ENCODE measurements around the gene MBP.
A peak's percentile ranks its signal among the peaks of the same experiment; 100 is the strongest.

The MBP gene

DNA sequence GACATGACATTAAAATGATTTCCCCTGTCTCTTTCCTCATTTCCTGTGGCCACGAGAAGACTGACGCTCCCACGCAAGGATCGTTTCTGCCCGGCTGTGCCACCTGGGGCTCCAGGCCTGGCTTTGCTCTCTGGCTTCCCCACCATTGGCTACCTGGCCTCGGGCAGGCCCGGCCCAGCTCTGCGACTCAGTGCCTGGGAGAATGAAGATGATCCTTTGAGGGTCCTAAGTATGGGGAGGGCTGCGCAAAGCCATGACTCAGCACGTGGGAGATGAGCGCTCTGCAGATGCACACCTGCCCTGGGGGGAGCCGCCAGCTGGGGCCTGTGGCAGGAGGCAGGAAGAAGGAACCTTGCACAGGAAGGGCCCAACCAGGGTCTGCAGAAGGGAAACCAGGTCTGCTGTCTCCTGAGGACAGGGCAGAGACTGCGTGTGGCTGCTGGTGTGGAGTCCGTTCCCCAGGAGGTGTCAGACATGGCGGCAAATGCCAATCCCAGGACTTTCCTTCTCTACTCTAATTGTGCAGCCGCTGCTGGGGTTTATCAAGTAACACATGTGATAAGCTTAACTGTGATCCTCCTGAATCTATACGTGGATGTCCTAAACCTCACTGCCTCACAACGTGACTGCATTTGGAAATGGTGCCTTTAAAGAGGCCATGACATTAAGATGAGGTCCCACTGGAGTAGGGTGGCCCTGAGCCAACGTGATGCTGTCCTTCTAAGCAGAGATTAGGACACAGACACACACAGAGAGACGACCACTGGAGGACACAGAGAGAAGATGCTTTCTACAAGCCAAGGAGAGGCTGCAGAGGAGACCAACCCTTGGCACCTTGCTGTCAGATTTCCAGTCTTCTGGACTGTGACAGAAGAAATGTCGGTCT lies 32.9 kb downstream of the MBP start:
- H3K9me3 Mint-ChIP-seq, result no peaks in the 10 kb centered on the region
- H3K27me3 Mint-ChIP-seq, result no peaks in the 10 kb centered on the region
- peak overlapping the region; percentile 85 for H3K27ac Mint-ChIP-seq
- H3K4me1 Mint-ChIP-seq, result peaks cover 48% of the 10 kb centered on the region
- DNase-seq (ENCODE audit: low spot score in 2 of 2) (no peak), ATAC-seq (ENCODE audit: low read depth) (peak; percentile 40)
- peak overlapping the region; percentile 35 for H3K4me3 Mint-ChIP-seq
- H3K36me3 Mint-ChIP-seq, result peaks cover 14% of the 10 kb centered on the region

DNA sequence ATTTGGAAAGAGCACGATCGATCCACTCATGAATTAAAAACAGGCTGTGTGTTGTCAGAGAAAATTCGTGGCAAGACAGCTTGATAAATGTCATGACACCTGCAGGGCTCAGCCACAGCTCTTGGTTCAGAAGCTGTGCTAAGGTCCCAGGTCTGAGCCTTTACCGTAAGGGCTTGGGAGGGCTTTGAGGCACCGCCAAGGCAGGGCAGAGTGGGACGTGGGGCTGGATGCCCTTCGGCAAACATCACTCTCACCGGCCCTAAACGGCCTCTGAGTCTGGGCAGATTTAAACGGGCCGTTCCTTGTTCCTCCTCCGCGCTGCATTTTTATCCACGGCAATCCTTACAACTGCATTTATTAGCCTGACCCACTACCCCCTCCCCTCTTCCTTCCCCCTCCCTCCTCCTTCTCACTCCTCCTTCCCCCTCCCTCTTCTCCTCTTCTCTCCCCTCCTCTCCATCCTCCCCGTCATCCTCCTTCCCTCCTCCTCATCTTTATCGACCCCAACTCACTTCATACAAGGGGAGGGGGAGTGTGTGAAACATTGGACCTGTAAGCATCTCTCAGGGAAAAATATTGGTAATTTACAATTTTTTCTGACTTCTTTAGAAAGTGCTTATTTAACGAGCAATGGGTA lies 33.9 kb downstream of the MBP start:
- DNase-seq (ENCODE audit: low spot score in 2 of 2) (no peak), ATAC-seq (ENCODE audit: low read depth) (no peak)
- no peaks in the 10 kb centered on the region for H3K9me3 Mint-ChIP-seq
- no peaks in the 10 kb centered on the region for H3K27me3 Mint-ChIP-seq
- peaks cover 7% of the 10 kb centered on the region for H3K36me3 Mint-ChIP-seq
- peaks cover 46% of the 10 kb centered on the region for H3K4me1 Mint-ChIP-seq
- H3K4me3 Mint-ChIP-seq, result no peak overlapping the region
- H3K27ac Mint-ChIP-seq, result peak overlapping the region; percentile 85

DNA sequence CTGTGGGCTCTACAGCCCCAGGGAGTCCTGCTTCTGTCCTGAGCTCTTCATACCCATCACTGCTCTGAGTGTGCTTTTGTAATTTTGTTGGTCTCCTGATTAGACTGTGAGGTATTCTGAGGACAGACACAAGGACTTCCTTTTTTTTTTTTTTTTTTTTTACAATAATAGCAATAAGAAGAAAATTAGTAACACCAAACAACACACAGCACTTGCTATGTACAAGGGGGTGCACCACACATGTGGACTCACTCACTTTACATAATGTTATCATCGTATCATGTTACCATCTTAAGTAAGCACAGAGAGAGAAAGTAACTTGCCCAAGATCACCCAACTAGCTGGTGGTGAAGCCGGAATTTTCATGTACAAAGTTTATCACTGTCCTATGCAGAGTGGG lies 34.6 kb downstream of the MBP start:
- H3K36me3 Mint-ChIP-seq, result peaks cover 6% of the 10 kb centered on the region
- H3K27me3 Mint-ChIP-seq, result no peaks in the 10 kb centered on the region
- H3K4me3 Mint-ChIP-seq, result no peak overlapping the region
- H3K27ac Mint-ChIP-seq, result no peak overlapping the region
- DNase-seq (ENCODE audit: low spot score in 2 of 2), result no peak
- H3K4me1 Mint-ChIP-seq, result peaks cover 46% of the 10 kb centered on the region
- ATAC-seq (ENCODE audit: low read depth), result no peak
- no peaks in the 10 kb centered on the region for H3K9me3 Mint-ChIP-seq

GRCh38 chr18:77096936-77097886 lies 35.4 kb downstream of the MBP start:
- Mint-ChIP-seq H3K27ac (no peak overlapping the region), H3K4me1 (peaks cover 48% of the 10 kb centered on the region), H3K36me3 (peaks cover 6% of the 10 kb centered on the region), H3K4me3 (no peak overlapping the region), H3K27me3 (no peaks in the 10 kb centered on the region), H3K9me3 (no peaks in the 10 kb centered on the region)
- ATAC-seq (ENCODE audit: low read depth) (no peak), DNase-seq (ENCODE audit: low spot score in 2 of 2) (no peak)

DNA sequence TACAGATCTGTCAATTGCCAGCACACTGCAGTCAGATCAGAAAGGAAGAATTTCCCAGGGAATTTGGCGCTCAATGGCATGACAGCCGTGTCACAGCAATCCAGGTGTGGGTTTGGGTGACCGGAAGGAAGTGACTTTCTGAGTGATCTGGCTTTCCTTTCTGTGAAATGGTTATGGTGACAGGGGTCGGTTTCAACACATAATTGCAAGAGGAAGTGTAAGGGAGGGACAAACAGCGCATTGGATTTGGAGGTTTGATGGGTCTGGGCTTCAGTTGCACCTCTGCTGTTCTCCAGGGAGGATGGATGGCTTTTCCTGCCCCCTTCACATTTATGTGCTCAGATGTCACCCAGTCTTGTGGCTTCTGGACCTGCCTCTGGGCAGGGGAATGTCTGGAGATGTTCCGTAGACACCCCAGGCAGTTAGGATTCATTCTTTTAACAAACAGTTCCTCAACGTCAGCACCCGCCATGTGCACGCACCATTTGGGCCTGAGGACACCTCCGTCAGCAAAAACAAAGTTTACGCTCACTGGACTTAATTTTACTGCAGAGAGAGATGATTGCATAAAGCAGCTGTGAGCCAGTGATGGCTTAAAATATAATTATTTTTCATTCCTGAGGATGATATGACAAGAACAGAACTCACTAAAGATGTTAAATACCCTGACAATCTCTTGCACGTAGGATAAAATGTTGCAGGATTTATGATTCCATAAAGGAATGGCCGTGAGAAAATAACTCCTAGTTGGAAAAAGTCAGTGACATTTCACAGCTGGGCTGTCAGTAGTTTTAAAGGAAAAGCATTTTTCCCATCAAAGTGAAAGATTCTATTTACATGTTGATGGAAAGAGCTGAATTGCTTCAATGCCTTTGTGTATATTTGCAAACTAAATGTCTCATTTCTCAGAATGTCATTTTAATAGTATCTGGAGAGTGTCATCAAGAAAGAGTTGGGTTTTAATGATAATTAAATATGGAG lies 36.9 kb downstream of the MBP start:
- peaks cover 38% of the 10 kb centered on the region for H3K4me1 Mint-ChIP-seq
- no peak for ATAC-seq (ENCODE audit: low read depth)
- H3K36me3 Mint-ChIP-seq, result peaks cover 6% of the 10 kb centered on the region

GRCh38 chr18:77093586-77093985 lies 39.0 kb downstream of the MBP start:
- ATAC-seq (ENCODE audit: low read depth), result no peak
- H3K4me1 Mint-ChIP-seq, result peaks cover 31% of the 10 kb centered on the region

More for the DNA sequence above, 36.9 kb downstream of the MBP start:
- Mint-ChIP-seq H3K27me3 (no peaks in the 10 kb centered on the region), H3K4me3 (no peak overlapping the region), H3K27ac (no peak overlapping the region), H3K9me3 (no peaks in the 10 kb centered on the region)
- DNase-seq (ENCODE audit: low spot score in 2 of 2), result no peak

DNA sequence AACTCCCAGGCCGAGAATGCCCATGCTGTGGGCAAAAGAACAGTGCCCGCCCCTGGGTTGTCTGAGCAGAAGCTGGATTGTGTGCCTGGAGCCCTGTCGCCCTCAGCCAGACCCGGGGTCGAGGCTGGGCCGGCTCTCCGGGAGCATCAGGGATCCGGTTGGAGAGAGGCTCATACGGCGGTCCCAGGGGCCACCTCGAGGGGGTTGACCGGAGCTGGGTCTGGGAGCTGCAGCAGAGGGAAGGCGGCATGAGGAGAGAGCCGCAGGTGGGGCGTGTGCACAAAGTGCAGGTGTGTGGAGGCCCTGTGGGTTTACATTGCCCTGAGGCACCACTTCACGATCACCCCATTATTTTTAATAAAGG lies 39.5 kb downstream of the MBP start:
- Mint-ChIP-seq H3K9me3 (no peaks in the 10 kb centered on the region), H3K27ac (no peak overlapping the region), H3K4me1 (peaks cover 29% of the 10 kb centered on the region), H3K4me3 (no peak overlapping the region), H3K36me3 (peaks cover 6% of the 10 kb centered on the region), H3K27me3 (no peaks in the 10 kb centered on the region)
- DNase-seq (ENCODE audit: low spot score in 2 of 2), result no peak
- ATAC-seq (ENCODE audit: low read depth), result no peak

More at GRCh38 chr18:77093586-77093985, 39.0 kb downstream of the MBP start:
- Mint-ChIP-seq H3K27me3 (no peaks in the 10 kb centered on the region), H3K4me3 (no peak overlapping the region), H3K27ac (no peak overlapping the region), H3K36me3 (peaks cover 6% of the 10 kb centered on the region), H3K9me3 (no peaks in the 10 kb centered on the region)
- DNase-seq (ENCODE audit: low spot score in 2 of 2), result no peak

DNA sequence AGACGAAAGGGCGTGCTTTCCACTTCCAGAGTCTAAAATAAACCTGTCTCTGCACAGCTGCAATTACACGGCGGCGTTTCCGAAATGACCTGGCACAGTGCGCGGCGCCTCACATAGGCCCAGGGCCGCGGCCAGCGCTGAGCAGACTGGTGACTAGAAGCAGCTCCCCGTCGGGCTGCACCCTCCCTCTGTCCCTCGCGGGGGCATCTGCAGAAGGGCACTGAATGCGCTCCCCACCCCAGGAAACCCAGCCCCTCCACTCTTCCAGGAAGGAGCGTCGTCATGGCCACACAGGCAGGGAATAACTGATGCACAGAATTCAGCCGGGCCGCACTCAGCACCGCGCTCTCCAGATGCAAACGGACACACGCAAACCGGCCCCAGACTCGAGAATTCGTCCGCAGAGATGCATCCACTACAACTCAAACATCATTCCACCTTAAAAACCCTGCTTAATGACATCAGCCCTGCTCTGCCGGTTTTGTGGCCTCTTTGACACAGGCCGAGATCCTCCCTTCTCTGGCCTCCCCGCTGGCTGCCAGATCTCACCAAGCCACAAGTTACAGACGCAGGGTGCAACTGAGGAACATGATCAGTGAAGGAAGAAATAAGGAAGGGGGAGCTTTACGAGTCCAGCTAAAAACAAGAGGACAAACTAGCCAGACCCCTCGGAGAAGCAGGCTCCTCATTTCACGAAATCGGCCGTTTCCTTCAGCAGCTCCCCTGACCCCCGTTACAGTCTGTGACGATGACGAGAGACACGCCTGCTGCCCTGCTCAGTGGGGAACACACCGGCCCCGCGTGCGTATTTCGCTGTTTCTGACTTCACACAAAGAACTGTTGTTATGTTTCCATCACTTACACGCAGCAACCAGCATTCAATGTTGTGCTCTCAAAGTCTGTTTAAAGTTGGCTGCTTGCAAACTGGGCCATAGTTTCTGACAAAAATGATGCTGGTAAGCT lies 40.2 kb downstream of the MBP start:
- H3K36me3 Mint-ChIP-seq, result peaks cover 6% of the 10 kb centered on the region
- no peak for ATAC-seq (ENCODE audit: low read depth)
- H3K27me3 Mint-ChIP-seq, result no peaks in the 10 kb centered on the region
- H3K4me1 Mint-ChIP-seq, result peaks cover 26% of the 10 kb centered on the region
- H3K4me3 Mint-ChIP-seq, result no peak overlapping the region
- no peaks in the 10 kb centered on the region for H3K9me3 Mint-ChIP-seq
- DNase-seq (ENCODE audit: low spot score in 2 of 2), result no peak
- H3K27ac Mint-ChIP-seq, result no peak overlapping the region

GRCh38 chr18:77091366-77091765 lies 41.2 kb downstream of the MBP start:
- Mint-ChIP-seq H3K4me1 (peaks cover 24% of the 10 kb centered on the region), H3K27ac (no peak overlapping the region), H3K4me3 (no peak overlapping the region), H3K36me3 (peaks cover 6% of the 10 kb centered on the region), H3K9me3 (no peaks in the 10 kb centered on the region), H3K27me3 (no peaks in the 10 kb centered on the region)
- ATAC-seq (ENCODE audit: low read depth) (no peak), DNase-seq (ENCODE audit: low spot score in 2 of 2) (no peak)

- no peaks in the 10 kb centered on the region for H3K9me3 Mint-ChIP-seq
- no peaks in the 10 kb centered on the region for H3K27me3 Mint-ChIP-seq
- DNase-seq (ENCODE audit: low spot score in 2 of 2), result no peak
- peaks cover 13% of the 10 kb centered on the region for H3K36me3 Mint-ChIP-seq
- H3K4me1 Mint-ChIP-seq, result peaks cover 24% of the 10 kb centered on the region
- H3K27ac Mint-ChIP-seq, result peak overlapping the region; percentile 38
- ATAC-seq (ENCODE audit: low read depth), result no peak
- no peak overlapping the region for H3K4me3 Mint-ChIP-seq
Observed at GRCh38 chr18:77090546-77091174, 41.9 kb downstream of the MBP start.

DNA sequence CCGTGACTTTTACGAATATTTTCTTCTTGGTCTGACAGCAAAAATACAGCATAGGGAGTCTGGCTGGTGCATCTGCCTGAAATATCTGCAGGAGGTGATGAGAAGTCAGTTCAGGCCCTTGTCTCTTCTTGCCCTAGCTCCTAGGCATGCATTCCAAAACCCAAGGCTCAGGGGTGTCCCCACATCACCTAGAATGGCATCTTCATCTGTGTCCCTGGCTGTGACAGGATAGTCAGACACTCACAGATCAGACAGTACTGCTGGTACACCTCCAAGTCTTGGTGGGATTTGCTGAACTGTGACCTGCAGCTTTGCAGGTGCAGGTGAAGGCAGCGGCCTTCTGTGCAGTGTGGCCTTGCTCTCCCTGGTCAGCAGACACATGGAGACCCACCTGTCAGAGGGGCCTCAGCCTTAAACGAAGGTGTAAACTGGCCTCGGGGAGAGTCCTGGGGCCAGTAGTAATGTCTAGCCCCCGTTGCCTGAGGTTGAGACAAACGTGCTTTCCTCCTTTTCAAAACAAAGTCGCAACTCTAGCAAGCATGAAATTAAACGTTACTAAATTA lies 42.8 kb downstream of the MBP start:
- H3K27me3 Mint-ChIP-seq, result no peaks in the 10 kb centered on the region
- no peaks in the 10 kb centered on the region for H3K9me3 Mint-ChIP-seq
- no peak overlapping the region for H3K4me3 Mint-ChIP-seq
- H3K27ac Mint-ChIP-seq, result peak overlapping the region; percentile 38
- H3K36me3 Mint-ChIP-seq, result peaks cover 10% of the 10 kb centered on the region
- ATAC-seq (ENCODE audit: low read depth) (no peak), DNase-seq (ENCODE audit: low spot score in 2 of 2) (no peak)
- peaks cover 23% of the 10 kb centered on the region for H3K4me1 Mint-ChIP-seq
